OCI-LY7 (cell line): ENCODE results near the gene ING1. TPM values are rescaled to one million over a fixed set of nuclear protein-coding genes. Genes with fewer than 3 reads are reported as not detected.

Experiments
- Bru-seq: library from RNA; stranded (reverse); fragments of 400-500 nt; gene quantifications from one replicate; lab custom pipeline; 2021; lab: Mats Ljungman, UMichigan
- BruChase-seq, 2 experiments: library from RNA; stranded (reverse); fragments of 400-500 nt; gene quantifications; one replicate each; lab custom pipeline; 2021; lab: Mats Ljungman, UMichigan
- BruUV-seq: library from RNA; stranded (reverse); fragments of 400-500 nt; replicated peaks from 2 replicates; lab custom pipeline; 2021; lab: Mats Ljungman, UMichigan
- CTCF ChIA-PET: fragments of 300-600 bp; sonication (Branson Sonifier 250); formaldehyde crosslinking; loops from one replicate; lab custom pipeline; 2022; ENCODE audit warnings: antibody characterized with exemption; ENCODE audit not compliant: unreplicated experiment; lab: Charles Lee
- POLR2A ChIA-PET: fragments of 300-600 bp; sonication (Branson Sonifier 250); formaldehyde crosslinking; loops from one replicate; lab custom pipeline; 2022; ENCODE audit warnings: antibody characterized with exemption; lab: Charles Lee
- DNase-seq: peaks from one replicate; pipeline ENCODE4 v3.0.0-alpha.2; 2015; ENCODE audit warnings: low spot score
- H2AFZ ChIP-seq: fragments of 200-600 bp; sonication (generic), shearing (Covaris generic); 2 replicates; pipeline ENCODE4 v1.6.1; 2014; ENCODE audit warnings: mild to moderate bottlenecking, antibody characterized with exemption, low read length, moderate library complexity
- H3K27ac ChIP-seq: fragments of 200-600 bp; sonication (generic); 2 replicates; pipeline ENCODE4 v1.5.1; 2014; ENCODE audit warnings: mixed run types, low read depth, mild to moderate bottlenecking, moderate library complexity, low read length, inconsistent platforms; ENCODE audit not compliant: poor library complexity, severe bottlenecking
- H3K36me3 ChIP-seq: fragments of 200-600 bp; sonication (generic); 2 replicates; pipeline ENCODE4 v1.6.1; 2014; ENCODE audit warnings: mild to moderate bottlenecking, antibody characterized with exemption, low read length, moderate library complexity, mixed read lengths; ENCODE audit not compliant: insufficient read depth
- H3K4me1 ChIP-seq: fragments of 200-600 bp; sonication (generic); 2 replicates; pipeline ENCODE4 v1.5.1; 2014; ENCODE audit warnings: mild to moderate bottlenecking, low read length; ENCODE audit not compliant: insufficient read depth, poor library complexity, severe bottlenecking
- H3K4me2 ChIP-seq: fragments of 200-600 bp; sonication (generic); 2 replicates; pipeline ENCODE4 v1.6.1; 2014; ENCODE audit warnings: mild to moderate bottlenecking, low read length
- H3K4me3 ChIP-seq: fragments of 200-600 bp; sonication (generic); 2 replicates; pipeline ENCODE4 v1.5.1; 2014; ENCODE audit warnings: mild to moderate bottlenecking, low read depth, low read length; ENCODE audit not compliant: poor library complexity, severe bottlenecking
- H3K79me2 ChIP-seq: fragments of 200-600 bp; sonication (generic); 2 replicates; pipeline ENCODE4 v1.6.1; 2016; ENCODE audit warnings: low read depth, mild to moderate bottlenecking, low read length, moderate library complexity, mixed read lengths; ENCODE audit not compliant: insufficient read depth
- H3K9me2 ChIP-seq: fragments of 200-600 bp; sonication (generic); 2 replicates; pipeline ENCODE4 v1.6.1; 2016; ENCODE audit warnings: mild to moderate bottlenecking, low read length, mixed read lengths; ENCODE audit not compliant: insufficient read depth
- H3K9me3 ChIP-seq: fragments of 200-600 bp; sonication (generic); 2 replicates; pipeline ENCODE4 v1.6.1; 2014; ENCODE audit warnings: mild to moderate bottlenecking, mixed run types, low read length, mixed read lengths
- H4K20me1 ChIP-seq: fragments of 200-600 bp; sonication (generic); 2 replicates; pipeline ENCODE4 v1.6.1; 2014; ENCODE audit warnings: mild to moderate bottlenecking, antibody characterized with exemption, low read length, moderate library complexity, mixed read lengths; ENCODE audit not compliant: insufficient read depth
- EZH2phosphoT487 ChIP-seq: fragments of 200-600 bp; sonication (generic); IDR thresholded peaks from 2 replicates; pipeline ENCODE4 v1.6.1; 2018; ENCODE audit warnings: low read depth, borderline replicate concordance, mild to moderate bottlenecking, mixed run types, antibody characterized with exemption, low read length, moderate library complexity, mixed read lengths
- intact Hi-C: fragments of 100-400 bp; cut with micrococcal nuclease; formaldehyde crosslinking; loops from one replicate; pipeline ENCODE4 v1.10.0; 2022; ENCODE audit not compliant: unreplicated experiment
- long read RNA-seq: library from polyadenylated mRNA; stranded (forward); transcript quantifications from one replicate; pipeline ENCODE4 v2.0.0, GENCODE V29; 2022
- total RNA-seq, 2 experiments: library from RNA; depleted of rRNA in 1 of 2; stranded (reverse); fragments of >200 nt in 1 of 2; shearing (Covaris generic) in 1 of 2; gene quantifications; 2 replicates each; pipeline ENCODE4 v1.2.3, GENCODE V29; 2014 to 2022
- TF ChIP-seq, protein P1 (sequence below): fragments of 200-600 bp; sonication (generic); conservative IDR thresholded peaks from 2 replicates; pipeline ENCODE4 v1.5.1; 2014; ENCODE audit warnings: mild to moderate bottlenecking, antibody characterized with exemption, low read length, moderate library complexity, mixed read lengths

ING1 gene
- total RNA-seq (2014; rRNA removed; shearing (Covaris generic)) (9.6 and 11.8 TPM in 2 replicates), total RNA-seq (2022) (11.8 and 14.7 TPM in 2 replicates), Bru-seq, nascent RNA (percentile 56 among the genes with signal in this experiment), BruChase-seq, experiment 1, labeled RNA remaining after a 6-hour chase (percentile 55 among the genes with signal in this experiment), BruChase-seq, experiment 2, labeled RNA remaining after a 2-hour chase (percentile 68 among the genes with signal in this experiment)
- long read RNA-seq, full-length matches to known transcripts, result 42 of 44 reads
- long read RNA-seq, partial matches to known transcripts, result 0 of 44 reads
- long read RNA-seq, other reads (novel, unspliced or antisense), result 2 of 44 reads

DNA sequence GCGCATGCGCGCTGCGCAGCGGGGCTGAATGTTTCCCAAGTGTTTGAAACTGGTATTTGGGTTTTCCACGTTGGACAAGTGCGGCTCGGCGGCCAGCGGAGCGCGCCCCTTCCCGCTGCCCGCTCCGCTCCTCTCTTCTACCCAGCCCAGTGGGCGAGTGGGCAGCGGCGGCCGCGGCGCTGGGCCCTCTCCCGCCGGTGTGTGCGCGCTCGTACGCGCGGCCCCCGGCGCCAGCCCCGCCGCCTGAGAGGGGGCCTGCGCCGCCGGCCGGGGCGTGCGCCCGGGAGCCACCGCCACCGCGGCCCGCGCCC lies at the start of gene ING1:
TSS of gene ING1 (plus strand) at position 59 of the 311 bp plus-strand sequence. CDS start 450 bp downstream, outside the sequence.
- Histone ChIP-seq H4K20me1 (peaks cover 17% of the 10 kb centered on the region), H3K36me3 (no peaks in the 10 kb centered on the region), H2AFZ (peak within 1 kb of the TSS; percentile 60; the same call in 1 of the 2 replicates), H3K4me2 (peak within 1 kb of the TSS; percentile 99), H3K79me2 (peaks cover 35% of the 10 kb centered on the region), H3K4me1 (peaks cover 21% of the 10 kb centered on the region), H3K9me2 (no peaks in the 10 kb centered on the region), H3K27ac (peak within 1 kb of the TSS; percentile 99), H3K9me3 (no peaks in the 10 kb centered on the region), H3K4me3 (peak within 1 kb of the TSS; percentile 97)
- intact Hi-C loops, result loop anchor here (5.0 to 10.0 kb wide), 4 partner anchors 99 to 1549 kb away; partner anchors contain the start of gene NAXD
- no peak for TF ChIP-seq EZH2phosphoT487
- TF ChIP-seq, protein P1, sequence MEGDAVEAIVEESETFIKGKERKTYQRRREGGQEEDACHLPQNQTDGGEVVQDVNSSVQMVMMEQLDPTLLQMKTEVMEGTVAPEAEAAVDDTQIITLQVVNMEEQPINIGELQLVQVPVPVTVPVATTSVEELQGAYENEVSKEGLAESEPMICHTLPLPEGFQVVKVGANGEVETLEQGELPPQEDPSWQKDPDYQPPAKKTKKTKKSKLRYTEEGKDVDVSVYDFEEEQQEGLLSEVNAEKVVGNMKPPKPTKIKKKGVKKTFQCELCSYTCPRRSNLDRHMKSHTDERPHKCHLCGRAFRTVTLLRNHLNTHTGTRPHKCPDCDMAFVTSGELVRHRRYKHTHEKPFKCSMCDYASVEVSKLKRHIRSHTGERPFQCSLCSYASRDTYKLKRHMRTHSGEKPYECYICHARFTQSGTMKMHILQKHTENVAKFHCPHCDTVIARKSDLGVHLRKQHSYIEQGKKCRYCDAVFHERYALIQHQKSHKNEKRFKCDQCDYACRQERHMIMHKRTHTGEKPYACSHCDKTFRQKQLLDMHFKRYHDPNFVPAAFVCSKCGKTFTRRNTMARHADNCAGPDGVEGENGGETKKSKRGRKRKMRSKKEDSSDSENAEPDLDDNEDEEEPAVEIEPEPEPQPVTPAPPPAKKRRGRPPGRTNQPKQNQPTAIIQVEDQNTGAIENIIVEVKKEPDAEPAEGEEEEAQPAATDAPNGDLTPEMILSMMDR, result no peak
- BruUV-seq, result no TSS peak
- no peak for DNase-seq
- ChIA-PET POLR2A (no interaction called here), CTCF (no interaction called here)

GRCh38 chr13:110664041-110664440 lies 49.5 kb upstream of the ING1 start:
- Histone ChIP-seq H3K4me2 (no peak overlapping the region), H2AFZ (no peak overlapping the region), H3K9me3 (no peaks in the 10 kb centered on the region), H3K9me2 (no peaks in the 10 kb centered on the region), H4K20me1 (no peaks in the 10 kb centered on the region), H3K4me1 (no peaks in the 10 kb centered on the region), H3K36me3 (peaks cover 79% of the 10 kb centered on the region), H3K79me2 (no peaks in the 10 kb centered on the region), H3K27ac (no peak overlapping the region), H3K4me3 (no peak overlapping the region)
- ChIA-PET CTCF (no interaction called here), POLR2A (no interaction called here)
- TF ChIP-seq, protein P1, result no peak
- no peak for TF ChIP-seq EZH2phosphoT487
- BruUV-seq, result no TSS peak
- DNase-seq, result no peak
- intact Hi-C loops, result no loop called here

GRCh38 chr13:110664673-110665072 lies 48.8 kb upstream of the ING1 start:
- no peaks in the 10 kb centered on the region for H3K4me1 ChIP-seq
- no peaks in the 10 kb centered on the region for H3K9me2 ChIP-seq
- no peak overlapping the region for H2AFZ ChIP-seq
- DNase-seq, result no peak
- H3K9me3 ChIP-seq, result no peaks in the 10 kb centered on the region
- H4K20me1 ChIP-seq, result no peaks in the 10 kb centered on the region
- peaks cover 75% of the 10 kb centered on the region for H3K36me3 ChIP-seq
- no TSS peak for BruUV-seq
- H3K79me2 ChIP-seq, result no peaks in the 10 kb centered on the region
- POLR2A ChIA-PET, result no interaction called here
- no peak for TF ChIP-seq EZH2phosphoT487
- TF ChIP-seq, protein P1, result no peak
- H3K4me3 ChIP-seq, result no peak overlapping the region
- intact Hi-C loops, result no loop called here
- no peak overlapping the region for H3K4me2 ChIP-seq
- CTCF ChIA-PET, result no interaction called here
- H3K27ac ChIP-seq, result no peak overlapping the region
